ENCODE data around the gene GJA3.
A peak's percentile ranks its signal among the peaks of the same experiment; 100 is the strongest.

Gene GJA3

GRCh38 chr13:20160306-20161274 lies at the start of gene GJA3:
Gene GJA3, minus strand, starts transcription at chr13:20161052. Its CDS starts 17,764 bp downstream, at chr13:20143288.
- peak; percentile 34 to 47 for ATAC-seq

GRCh38 chr13:20209948-20210347 lies 49.1 kb upstream of the GJA3 start:
- no peak for ATAC-seq

- ATAC-seq = no peak
Observed at GRCh38 chr13:20206698-20207235, 45.9 kb upstream of the GJA3 start.

GRCh38 chr13:20206065-20206697 lies 45.3 kb upstream of the GJA3 start:
- ATAC-seq = no peak

GRCh38 chr13:20198781-20199180 lies 37.9 kb upstream of the GJA3 start:
- ATAC-seq = no peak

GRCh38 chr13:20197361-20197834 lies 36.5 kb upstream of the GJA3 start:
- ATAC-seq = peak in 1 of 2 donors; percentile 37

- no peak for ATAC-seq
Observed at GRCh38 chr13:20195801-20196200, 34.9 kb upstream of the GJA3 start.

- ATAC-seq = peak; percentile 24 to 39
Observed at GRCh38 chr13:20193907-20194631, 33.2 kb upstream of the GJA3 start.

GRCh38 chr13:20193162-20193906 lies 32.5 kb upstream of the GJA3 start:
- peak in 1 of 2 donors; percentile 19 for ATAC-seq

GRCh38 chr13:20192836-20193161 lies 31.9 kb upstream of the GJA3 start, which contains the start of gene GJB2:
Gene GJB2, minus strand, starts transcription at chr13:20192938. Its CDS starts 3,357 bp downstream, at chr13:20189581.
- no peak for ATAC-seq

GRCh38 chr13:20192158-20192835 lies 31.4 kb upstream of the GJA3 start:
- no peak for ATAC-seq

GRCh38 chr13:20191311-20192157 lies 30.7 kb upstream of the GJA3 start:
- no peak for ATAC-seq

GRCh38 chr13:20190481-20191310 lies 29.8 kb upstream of the GJA3 start:
- ATAC-seq = no peak

GRCh38 chr13:20190076-20190475 lies 29.2 kb upstream of the GJA3 start:
- ATAC-seq = no peak

GRCh38 chr13:20188667-20189553 lies 28.1 kb upstream of the GJA3 start:
- no peak for ATAC-seq

GRCh38 chr13:20186771-20187170 lies 25.9 kb upstream of the GJA3 start:
- no peak for ATAC-seq

- ATAC-seq = no peak
Observed at GRCh38 chr13:20185366-20186056, 24.7 kb upstream of the GJA3 start.

Measured in activated CD4-positive, CD25-positive, alpha-beta regulatory T cell treated with anti-CD3 and anti-CD28 coated beads, Interleukin-2, amount 50 U/mL, for 24 hours (primary cell).